ENCODE data around the gene OR6C2.
"Not testable (repeated sequence)": the region's sequence is repeated elsewhere in the genome, so short reads cannot be mapped to it uniquely, and the experiment has no call there.

GRCh38 chr12:55413498-55414388 is 30.1 kb upstream of the OR6C2 start:
- TF ChIP-seq EP300, CTCF, POLR2AphosphoS5, POLR2A (IDR thresholded peaks at IDR 0.05): not testable (repeated sequence)
